Measurements from ENCODE around the gene CACNA2D2. TPM values are rescaled to one million over a fixed set of nuclear protein-coding genes. Genes with fewer than 3 reads are reported as not detected.
A peak's percentile ranks its signal among the peaks of the same experiment; 100 is the strongest.

The CACNA2D2 gene
- total and polyA plus RNA-seq, 2 of the 13 experiments (the other 11 are each of a cell fraction or from before 2014, with no cell fraction given), result not detected

DNA sequence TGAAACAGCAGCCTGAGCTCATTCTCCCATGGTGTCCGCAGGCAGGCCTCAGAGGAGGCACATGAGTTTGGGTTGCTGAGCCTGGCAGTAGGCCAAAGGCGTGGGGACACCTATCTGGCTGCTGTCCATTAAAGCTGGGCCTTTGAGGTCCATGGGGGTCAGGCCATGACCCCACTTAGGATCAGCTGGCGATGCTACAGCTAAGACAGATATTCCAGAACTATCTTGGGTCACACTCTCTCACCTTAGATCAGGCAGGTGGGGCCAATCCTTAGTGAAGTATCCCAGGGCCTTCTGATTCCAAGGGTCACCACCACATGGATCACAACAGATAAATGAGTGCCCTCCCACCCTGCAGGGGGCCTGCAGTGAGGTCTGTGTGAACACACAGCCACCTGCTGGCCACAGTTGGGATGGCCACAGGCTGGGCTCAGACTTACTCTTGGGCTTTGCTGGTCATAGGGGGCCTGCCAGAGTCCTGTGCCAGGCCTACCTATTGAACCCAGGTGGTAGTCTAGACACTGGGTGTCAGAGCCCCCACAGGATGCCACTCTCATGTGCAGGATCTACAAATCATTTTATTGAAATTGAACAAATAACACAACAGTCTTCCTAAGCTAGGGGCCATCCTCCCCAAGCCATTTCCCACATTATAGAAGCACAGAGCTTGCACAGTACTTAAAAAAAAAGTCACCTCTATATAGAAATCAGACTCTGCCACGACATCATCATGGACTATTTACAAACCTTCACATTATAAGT, 178.9 kb downstream of the CACNA2D2 start (continued):
- TF ChIP-seq, protein P1, sequence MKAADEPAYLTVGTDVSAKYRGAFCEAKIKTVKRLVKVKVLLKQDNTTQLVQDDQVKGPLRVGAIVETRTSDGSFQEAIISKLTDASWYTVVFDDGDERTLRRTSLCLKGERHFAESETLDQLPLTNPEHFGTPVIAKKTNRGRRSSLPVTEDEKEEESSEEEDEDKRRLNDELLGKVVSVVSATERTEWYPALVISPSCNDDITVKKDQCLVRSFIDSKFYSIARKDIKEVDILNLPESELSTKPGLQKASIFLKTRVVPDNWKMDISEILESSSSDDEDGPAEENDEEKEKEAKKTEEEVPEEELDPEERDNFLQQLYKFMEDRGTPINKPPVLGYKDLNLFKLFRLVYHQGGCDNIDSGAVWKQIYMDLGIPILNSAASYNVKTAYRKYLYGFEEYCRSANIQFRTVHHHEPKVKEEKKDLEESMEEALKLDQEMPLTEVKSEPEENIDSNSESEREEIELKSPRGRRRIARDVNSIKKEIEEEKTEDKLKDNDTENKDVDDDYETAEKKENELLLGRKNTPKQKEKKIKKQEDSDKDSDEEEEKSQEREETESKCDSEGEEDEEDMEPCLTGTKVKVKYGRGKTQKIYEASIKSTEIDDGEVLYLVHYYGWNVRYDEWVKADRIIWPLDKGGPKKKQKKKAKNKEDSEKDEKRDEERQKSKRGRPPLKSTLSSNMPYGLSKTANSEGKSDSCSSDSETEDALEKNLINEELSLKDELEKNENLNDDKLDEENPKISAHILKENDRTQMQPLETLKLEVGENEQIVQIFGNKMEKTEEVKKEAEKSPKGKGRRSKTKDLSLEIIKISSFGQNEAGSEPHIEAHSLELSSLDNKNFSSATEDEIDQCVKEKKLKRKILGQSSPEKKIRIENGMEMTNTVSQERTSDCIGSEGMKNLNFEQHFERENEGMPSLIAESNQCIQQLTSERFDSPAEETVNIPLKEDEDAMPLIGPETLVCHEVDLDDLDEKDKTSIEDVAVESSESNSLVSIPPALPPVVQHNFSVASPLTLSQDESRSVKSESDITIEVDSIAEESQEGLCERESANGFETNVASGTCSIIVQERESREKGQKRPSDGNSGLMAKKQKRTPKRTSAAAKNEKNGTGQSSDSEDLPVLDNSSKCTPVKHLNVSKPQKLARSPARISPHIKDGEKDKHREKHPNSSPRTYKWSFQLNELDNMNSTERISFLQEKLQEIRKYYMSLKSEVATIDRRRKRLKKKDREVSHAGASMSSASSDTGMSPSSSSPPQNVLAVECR (CRISPR knock-in tag; IDR thresholded peaks at IDR 0.05; ENCODE audit: borderline replicate concordance), result peak; percentile 64; the same call in 1 of the 2 replicates
- TF ChIP-seq, protein P2, sequence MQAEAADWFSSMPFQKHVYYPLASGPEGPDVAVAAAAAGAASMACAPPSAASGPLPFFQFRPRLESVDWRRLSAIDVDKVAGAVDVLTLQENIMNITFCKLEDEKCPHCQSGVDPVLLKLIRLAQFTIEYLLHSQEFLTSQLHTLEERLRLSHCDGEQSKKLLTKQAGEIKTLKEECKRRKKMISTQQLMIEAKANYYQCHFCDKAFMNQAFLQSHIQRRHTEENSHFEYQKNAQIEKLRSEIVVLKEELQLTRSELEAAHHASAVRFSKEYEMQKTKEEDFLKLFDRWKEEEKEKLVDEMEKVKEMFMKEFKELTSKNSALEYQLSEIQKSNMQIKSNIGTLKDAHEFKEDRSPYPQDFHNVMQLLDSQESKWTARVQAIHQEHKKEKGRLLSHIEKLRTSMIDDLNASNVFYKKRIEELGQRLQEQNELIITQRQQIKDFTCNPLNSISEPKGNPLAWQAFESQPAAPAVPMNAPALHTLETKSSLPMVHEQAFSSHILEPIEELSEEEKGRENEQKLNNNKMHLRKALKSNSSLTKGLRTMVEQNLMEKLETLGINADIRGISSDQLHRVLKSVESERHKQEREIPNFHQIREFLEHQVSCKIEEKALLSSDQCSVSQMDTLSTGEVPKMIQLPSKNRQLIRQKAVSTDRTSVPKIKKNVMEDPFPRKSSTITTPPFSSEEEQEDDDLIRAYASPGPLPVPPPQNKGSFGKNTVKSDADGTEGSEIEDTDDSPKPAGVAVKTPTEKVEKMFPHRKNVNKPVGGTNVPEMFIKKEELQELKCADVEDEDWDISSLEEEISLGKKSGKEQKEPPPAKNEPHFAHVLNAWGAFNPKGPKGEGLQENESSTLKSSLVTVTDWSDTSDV (CRISPR knock-in tag; IDR thresholded peaks at IDR 0.05), result no peak
- peak; percentile 68; the same call in 1 of the 2 replicates for TF ChIP-seq IRF2 (CRISPR knock-in tag; IDR thresholded peaks at IDR 0.05)
- 0 out of 2 replicates have a peak, but pooled peaks have one; percentile 24 for TF ChIP-seq ZNF335 (CRISPR knock-in tag; IDR thresholded peaks at IDR 0.05)
- peak; percentile 99 for TF ChIP-seq CTCF (CRISPR knock-in tag; IDR thresholded peaks at IDR 0.05)
- 0 out of 2 replicates have a peak, but pooled peaks have one; percentile 35 for TF ChIP-seq POGZ (CRISPR knock-in tag; IDR thresholded peaks at IDR 0.05)
- no peak for TF ChIP-seq RBFOX2 (IDR thresholded peaks at IDR 0.05; ENCODE audit: low read depth, low read length)
- TF ChIP-seq NCOA1 (CRISPR knock-in tag; IDR thresholded peaks at IDR 0.05), result peak; percentile 28; the same call in 1 of the 2 replicates
- TF ChIP-seq FOXK1 (CRISPR knock-in tag; IDR thresholded peaks at IDR 0.05; ENCODE audit: borderline replicate concordance, low read depth), result peak; percentile 44; the same call in 1 of the 2 replicates
- TF ChIP-seq, protein P3, sequence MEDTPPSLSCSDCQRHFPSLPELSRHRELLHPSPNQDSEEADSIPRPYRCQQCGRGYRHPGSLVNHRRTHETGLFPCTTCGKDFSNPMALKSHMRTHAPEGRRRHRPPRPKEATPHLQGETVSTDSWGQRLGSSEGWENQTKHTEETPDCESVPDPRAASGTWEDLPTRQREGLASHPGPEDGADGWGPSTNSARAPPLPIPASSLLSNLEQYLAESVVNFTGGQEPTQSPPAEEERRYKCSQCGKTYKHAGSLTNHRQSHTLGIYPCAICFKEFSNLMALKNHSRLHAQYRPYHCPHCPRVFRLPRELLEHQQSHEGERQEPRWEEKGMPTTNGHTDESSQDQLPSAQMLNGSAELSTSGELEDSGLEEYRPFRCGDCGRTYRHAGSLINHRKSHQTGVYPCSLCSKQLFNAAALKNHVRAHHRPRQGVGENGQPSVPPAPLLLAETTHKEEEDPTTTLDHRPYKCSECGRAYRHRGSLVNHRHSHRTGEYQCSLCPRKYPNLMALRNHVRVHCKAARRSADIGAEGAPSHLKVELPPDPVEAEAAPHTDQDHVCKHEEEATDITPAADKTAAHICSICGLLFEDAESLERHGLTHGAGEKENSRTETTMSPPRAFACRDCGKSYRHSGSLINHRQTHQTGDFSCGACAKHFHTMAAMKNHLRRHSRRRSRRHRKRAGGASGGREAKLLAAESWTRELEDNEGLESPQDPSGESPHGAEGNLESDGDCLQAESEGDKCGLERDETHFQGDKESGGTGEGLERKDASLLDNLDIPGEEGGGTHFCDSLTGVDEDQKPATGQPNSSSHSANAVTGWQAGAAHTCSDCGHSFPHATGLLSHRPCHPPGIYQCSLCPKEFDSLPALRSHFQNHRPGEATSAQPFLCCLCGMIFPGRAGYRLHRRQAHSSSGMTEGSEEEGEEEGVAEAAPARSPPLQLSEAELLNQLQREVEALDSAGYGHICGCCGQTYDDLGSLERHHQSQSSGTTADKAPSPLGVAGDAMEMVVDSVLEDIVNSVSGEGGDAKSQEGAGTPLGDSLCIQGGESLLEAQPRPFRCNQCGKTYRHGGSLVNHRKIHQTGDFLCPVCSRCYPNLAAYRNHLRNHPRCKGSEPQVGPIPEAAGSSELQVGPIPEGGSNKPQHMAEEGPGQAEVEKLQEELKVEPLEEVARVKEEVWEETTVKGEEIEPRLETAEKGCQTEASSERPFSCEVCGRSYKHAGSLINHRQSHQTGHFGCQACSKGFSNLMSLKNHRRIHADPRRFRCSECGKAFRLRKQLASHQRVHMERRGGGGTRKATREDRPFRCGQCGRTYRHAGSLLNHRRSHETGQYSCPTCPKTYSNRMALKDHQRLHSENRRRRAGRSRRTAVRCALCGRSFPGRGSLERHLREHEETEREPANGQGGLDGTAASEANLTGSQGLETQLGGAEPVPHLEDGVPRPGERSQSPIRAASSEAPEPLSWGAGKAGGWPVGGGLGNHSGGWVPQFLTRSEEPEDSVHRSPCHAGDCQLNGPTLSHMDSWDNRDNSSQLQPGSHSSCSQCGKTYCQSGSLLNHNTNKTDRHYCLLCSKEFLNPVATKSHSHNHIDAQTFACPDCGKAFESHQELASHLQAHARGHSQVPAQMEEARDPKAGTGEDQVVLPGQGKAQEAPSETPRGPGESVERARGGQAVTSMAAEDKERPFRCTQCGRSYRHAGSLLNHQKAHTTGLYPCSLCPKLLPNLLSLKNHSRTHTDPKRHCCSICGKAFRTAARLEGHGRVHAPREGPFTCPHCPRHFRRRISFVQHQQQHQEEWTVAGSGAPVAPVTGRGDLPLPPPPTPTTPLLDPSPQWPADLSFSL (CRISPR knock-in tag; IDR thresholded peaks at IDR 0.05), result no peak
- peak; percentile 84; the same call in 1 of the 2 replicates for TF ChIP-seq ZNF740 (CRISPR knock-in tag; IDR thresholded peaks at IDR 0.05)

All from HepG2 (cell line).